Measurements from ENCODE around the gene HOXA7. TPM values are rescaled to one million over a fixed set of nuclear protein-coding genes. Genes with fewer than 3 reads are reported as not detected.

The HOXA7 gene
- total and polyA plus RNA-seq, 2 of the 8 experiments (the other 6 are each of a cell fraction or from before 2014, with no cell fraction given) = 0.03 TPM; not detected in 1

DNA sequence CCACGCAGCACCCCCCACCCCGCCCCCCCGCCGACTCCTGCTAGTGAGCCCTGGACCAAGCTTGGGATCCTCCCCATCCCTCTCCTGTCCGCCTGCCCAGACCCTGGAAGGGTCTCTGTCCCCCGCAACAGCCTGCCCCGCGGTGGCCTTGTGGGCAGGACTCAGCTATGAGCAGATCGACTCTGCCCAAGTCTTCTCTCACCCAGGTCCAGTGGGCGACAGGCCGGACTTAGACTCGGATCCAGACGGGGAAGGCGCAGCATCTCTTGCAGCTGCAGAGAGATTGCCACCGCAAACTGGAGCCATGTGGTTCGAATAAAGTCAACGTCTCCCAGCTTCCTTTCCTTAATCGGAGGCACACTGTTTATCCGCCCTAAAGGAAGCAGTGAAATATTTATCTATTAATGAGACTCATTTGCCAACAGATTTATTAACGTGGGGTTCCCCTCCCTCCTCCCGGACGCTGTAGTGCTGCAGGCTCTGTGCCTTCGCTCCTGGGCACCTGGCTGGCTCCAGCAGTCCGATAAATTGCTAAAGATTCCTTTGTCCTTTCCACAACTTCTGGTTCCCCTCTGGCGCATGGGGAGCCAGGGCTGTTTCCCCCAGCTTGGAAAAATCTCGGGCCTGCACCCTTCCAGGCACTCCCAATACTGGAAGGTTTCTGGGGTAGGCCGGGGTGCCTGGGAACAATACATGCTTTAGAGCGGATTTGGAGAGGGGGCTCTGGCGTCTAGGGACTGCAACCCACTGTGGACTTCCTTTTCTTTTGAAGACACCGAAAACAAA lies 634 bp upstream of the HOXA7 start:
- Histone ChIP-seq H2BK120ac (replicated peaks; ENCODE audit: low read depth, low read length) (no peak overlapping the region), H3K14ac (ENCODE audit: insufficient read length) (no peak overlapping the region), H4K8ac (ENCODE audit: extremely low read depth, insufficient read depth, low read length) (no peak overlapping the region), H2BK12ac (ENCODE audit: low read depth, low read length) (no peak overlapping the region), H3K79me2 (ENCODE audit: control insufficient read depth in 1 of 2, insufficient read depth in 2 of 2, low read length in 2 of 2) (no peaks in the 10 kb centered on the region), H3K23ac (ENCODE audit: insufficient read length) (no peak overlapping the region), H3K36me3 (ENCODE audit: control insufficient read depth in 2 of 4, insufficient read depth in 4 of 4, low read length in 3 of 4) (peaks cover 0 to 24% (median 0%) of the 10 kb centered on the region in 4 experiments; a peak in 1 of 8 replicates), H3K56ac (replicated peaks; ENCODE audit: insufficient read length, low read depth, low read length) (no peak overlapping the region), H3K4me1 (replicated peaks in 1 of 4; ENCODE audit: control insufficient read depth in 3 of 4, insufficient read depth in 4 of 4, low read length in 3 of 4) (peaks cover 0 to 2% (median 0%) of the 10 kb centered on the region in 4 experiments; a peak in 3 of 7 replicates), H3K4ac (replicated peaks; ENCODE audit: insufficient read length, low read depth, low read length) (no peak overlapping the region), H3K18ac (ENCODE audit: extremely low read depth, low read length) (no peak overlapping the region), H2BK15ac (ENCODE audit: low read length) (no peak overlapping the region), H3K9ac (replicated peaks in 1 of 4; ENCODE audit: extremely low read depth in 1 of 4, low read depth in 3 of 4, low read length in 3 of 4) (no peak overlapping the region), H3K4me2 (ENCODE audit: insufficient read depth in 1 of 2, low read depth in 2 of 2, low read length in 2 of 2) (peak overlapping the region in 1 of 2 experiments; percentile 40; a peak in 2 of 4 replicates), H2BK20ac (ENCODE audit: low read length) (no peak overlapping the region), H3K27me3 (replicated peaks in 1 of 4; ENCODE audit: control insufficient read depth in 3 of 4, extremely low read depth in 1 of 4, insufficient read depth in 3 of 4, low read length in 3 of 4) (peaks cover 98 to 100% (median 100%) of the 10 kb centered on the region in 4 experiments), H4K20me1 (replicated peaks in 1 of 2; ENCODE audit: control insufficient read depth in 1 of 2, insufficient read depth in 2 of 2, low read length in 2 of 2) (peaks cover 20 to 42% of the 10 kb centered on the region in 2 experiments), H2AFZ (ENCODE audit: low read length) (no peak overlapping the region), H3K27ac (ENCODE audit: low read depth, low read length) (no peak overlapping the region), H3K23me2 (ENCODE audit: low read depth, low read length) (no peaks in the 10 kb centered on the region), H4K91ac (replicated peaks; ENCODE audit: insufficient read length, low read length) (no peak overlapping the region), H2BK5ac (ENCODE audit: low read depth, low read length) (no peak overlapping the region), H2AK5ac (ENCODE audit: low read depth, low read length) (peak overlapping the region; percentile 60; the same call in 1 of the 2 replicates), H4K5ac (ENCODE audit: insufficient read length, low read depth, low read length) (no peak overlapping the region), H3K79me1 (ENCODE audit: low read depth, low read length) (no peaks in the 10 kb centered on the region), H3K4me3 (ENCODE audit: extremely low read depth in 1 of 4, insufficient read depth in 2 of 4, low read depth in 3 of 4, low read length in 4 of 4) (peak overlapping the region in 1 of 4 experiments; percentile 54; a peak in 1 of 8 replicates), H3K9me3 (ENCODE audit: insufficient read depth in 2 of 2, low read depth in 1 of 2, low read length in 1 of 2) (peaks cover 0 to 10% of the 10 kb centered on the region in 2 experiments; a peak in 1 of 4 replicates)
- TF ChIP-seq, protein P1, sequence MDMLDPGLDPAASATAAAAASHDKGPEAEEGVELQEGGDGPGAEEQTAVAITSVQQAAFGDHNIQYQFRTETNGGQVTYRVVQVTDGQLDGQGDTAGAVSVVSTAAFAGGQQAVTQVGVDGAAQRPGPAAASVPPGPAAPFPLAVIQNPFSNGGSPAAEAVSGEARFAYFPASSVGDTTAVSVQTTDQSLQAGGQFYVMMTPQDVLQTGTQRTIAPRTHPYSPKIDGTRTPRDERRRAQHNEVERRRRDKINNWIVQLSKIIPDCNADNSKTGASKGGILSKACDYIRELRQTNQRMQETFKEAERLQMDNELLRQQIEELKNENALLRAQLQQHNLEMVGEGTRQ (IDR thresholded peaks at IDR 0.05; ENCODE audit: low read length) = no peak
- peak; percentile 89 for TF ChIP-seq RNF2 (IDR thresholded peaks at IDR 0.05; ENCODE audit: borderline replicate concordance, low read depth, low read length, missing control alignments, poor library complexity, severe bottlenecking)
- TF ChIP-seq CBX8 (IDR thresholded peaks at IDR 0.05; ENCODE audit: borderline replicate concordance, low read depth, low read length) = peak; percentile 51; the same call in 1 of the 2 replicates
- peak in 1 of 2 experiments; percentile 52 for DNase-seq (ENCODE audit: low read depth in 1 of 2, low spot score in 2 of 2)
- ChIA-PET CTCF (ENCODE audit: partially characterized antibody) (interaction anchor here (0.7 to 2.0 kb wide), 13 partner anchors 8 to 53 kb away, joined by 3 to 16 read pairs (median 5); partner anchors contain the start of gene HOXA5), POLR2A (ENCODE audit: partially characterized antibody) (interaction anchor here (1.0 kb wide), 1 partner anchor 9 kb away, joined by 4 read pairs; no protein-coding TSS in a partner anchor)
- no peak for FAIRE-seq
- 31% methylated on average over 23 of the region's 30 CpGs; no CpG with 5 or more reads in 1 of the 2 experiments for WGBS, 2 experiments (ENCODE audit: extremely low coverage in 1 of 2, insufficient coverage in 1 of 2, insufficient read length in 1 of 2, insufficient replicate concordance in 2 of 2, low coverage in 1 of 2, low lambda C conversion rate in 2 of 2, missing lambda C conversion rate in 1 of 2)

All from H1 (cell line).